SK-N-MC (cell line): ENCODE data around the gene NHSL2.

Experiments used
- DNase-seq: peaks from one replicate; pipeline ENCODE4 v3.0.0-alpha.2; 2011; ENCODE audit warnings: low read depth, low spot score
- H3K27ac ChIP-seq: fragments of 200-600 bp; sonication (generic); 2 replicates; pipeline ENCODE4 v1.5.1; 2016; ENCODE audit warnings: mixed run types
- H3K36me3 ChIP-seq: fragments of 200-600 bp; sonication (generic); 2 replicates; pipeline ENCODE4 v1.6.1; 2017; ENCODE audit warnings: antibody characterized with exemption, low read length, mixed read lengths; ENCODE audit not compliant: insufficient read depth
- H3K4me3 ChIP-seq: fragments of 200-600 bp; sonication (generic); 2 replicates; pipeline ENCODE4 v1.5.1; 2016
- H3K9ac ChIP-seq: fragments of 200-600 bp; sonication (generic); 2 replicates; pipeline ENCODE4 v1.8.0; 2017; ENCODE audit warnings: mixed run types, mixed read lengths; ENCODE audit not compliant: insufficient read length
- H3K9me3 ChIP-seq: fragments of 200-600 bp; sonication (generic); 2 replicates; pipeline ENCODE4 v1.6.1; 2017; ENCODE audit warnings: low read depth, mild to moderate bottlenecking, antibody characterized with exemption, low read length, moderate library complexity, mixed read lengths
- EZH2 ChIP-seq: fragments of 200-600 bp; sonication (generic); IDR thresholded peaks from one replicate; pipeline ENCODE4 v1.6.1; 2017; ENCODE audit warnings: antibody characterized with exemption
- FOXP2 ChIP-seq: optimal IDR thresholded peaks from 2 replicates; pipeline ENCODE3; 2011; ENCODE audit warnings: mild to moderate bottlenecking, moderate library complexity; ENCODE audit not compliant: insufficient read depth; ENCODE audit errors: extremely low read length, control extremely low read depth
- POLR2AphosphoS5 ChIP-seq: IDR thresholded peaks from 2 replicates; pipeline ENCODE4 v1.6.1; 2012; ENCODE audit warnings: mild to moderate bottlenecking, low read depth, low read length, borderline replicate concordance

The NHSL2 gene

GRCh38 chrX:71885099-71885498 is 25.5 kb upstream of the NHSL2 start:
- no peaks in the 10 kb centered on the region for H3K36me3 ChIP-seq
- TF ChIP-seq POLR2AphosphoS5 (no peak), FOXP2 (no peak), EZH2 (no peak)
- H3K9ac ChIP-seq, result no peak overlapping the region
- no peaks in the 10 kb centered on the region for H3K9me3 ChIP-seq
- no peak overlapping the region for H3K4me3 ChIP-seq
- no peak for DNase-seq
- no peak overlapping the region for H3K27ac ChIP-seq

- no peak overlapping the region for H3K27ac ChIP-seq
- H3K36me3 ChIP-seq, result no peaks in the 10 kb centered on the region
- TF ChIP-seq POLR2AphosphoS5 (no peak), EZH2 (no peak), FOXP2 (no peak)
- DNase-seq, result no peak
- no peak overlapping the region for H3K4me3 ChIP-seq
- H3K9ac ChIP-seq, result no peak overlapping the region
- H3K9me3 ChIP-seq, result no peaks in the 10 kb centered on the region
Observed at GRCh38 chrX:71895607-71896006, 15.0 kb upstream of the NHSL2 start.

GRCh38 chrX:71906144-71906543 is 4.5 kb upstream of the NHSL2 start:
- DNase-seq, result no peak
- no peak overlapping the region for H3K27ac ChIP-seq
- H3K4me3 ChIP-seq, result no peak overlapping the region
- no peaks in the 10 kb centered on the region for H3K9me3 ChIP-seq
- TF ChIP-seq EZH2, result no peak
- H3K9ac ChIP-seq, result no peak overlapping the region
- H3K36me3 ChIP-seq, result no peaks in the 10 kb centered on the region

GRCh38 chrX:71908387-71908786 is 2.3 kb upstream of the NHSL2 start:
- H3K9me3 ChIP-seq, result no peaks in the 10 kb centered on the region
- no peak for DNase-seq
- no peak overlapping the region for H3K4me3 ChIP-seq

GRCh38 chrX:71909956-71910355 is 689 bp upstream of the NHSL2 start:
- Histone ChIP-seq H3K4me3 (no peak overlapping the region), H3K27ac (no peak overlapping the region), H3K9ac (no peak overlapping the region), H3K36me3 (no peaks in the 10 kb centered on the region), H3K9me3 (no peaks in the 10 kb centered on the region)
- TF ChIP-seq FOXP2, result no peak
- no peak for TF ChIP-seq EZH2
- TF ChIP-seq POLR2AphosphoS5, result no peak
- DNase-seq, result no peak

More at GRCh38 chrX:71908387-71908786, 2.3 kb upstream of the NHSL2 start:
- no peaks in the 10 kb centered on the region for H3K36me3 ChIP-seq
- no peak overlapping the region for H3K27ac ChIP-seq
- no peak overlapping the region for H3K9ac ChIP-seq
- no peak for TF ChIP-seq FOXP2
- TF ChIP-seq EZH2, result no peak
- no peak for TF ChIP-seq POLR2AphosphoS5

- no peak overlapping the region for H3K9ac ChIP-seq
- H3K36me3 ChIP-seq, result no peaks in the 10 kb centered on the region
- TF ChIP-seq POLR2AphosphoS5, result no peak
- H3K4me3 ChIP-seq, result peak overlapping the region; percentile 12; the same call in 1 of the 2 replicates
- no peak overlapping the region for H3K27ac ChIP-seq
- DNase-seq, result no peak
- H3K9me3 ChIP-seq, result no peaks in the 10 kb centered on the region
Observed at GRCh38 chrX:71910986-71911730, 513 bp downstream of the NHSL2 start.

GRCh38 chrX:71911731-71912050 is 1.0 kb downstream of the NHSL2 start:
- no peak overlapping the region for H3K27ac ChIP-seq
- no peak overlapping the region for H3K4me3 ChIP-seq
- H3K36me3 ChIP-seq, result no peaks in the 10 kb centered on the region
- no peak overlapping the region for H3K9ac ChIP-seq
- no peaks in the 10 kb centered on the region for H3K9me3 ChIP-seq
- TF ChIP-seq FOXP2 (no peak), EZH2 (no peak), POLR2AphosphoS5 (no peak)
- no peak for DNase-seq

GRCh38 chrX:71912156-71912555 is 1.5 kb downstream of the NHSL2 start:
- no peak for TF ChIP-seq FOXP2
- no peak for TF ChIP-seq POLR2AphosphoS5
- no peak for TF ChIP-seq EZH2
- H3K9me3 ChIP-seq, result no peaks in the 10 kb centered on the region
- H3K27ac ChIP-seq, result no peak overlapping the region
- DNase-seq, result no peak
- H3K4me3 ChIP-seq, result no peak overlapping the region
- no peak overlapping the region for H3K9ac ChIP-seq
- no peaks in the 10 kb centered on the region for H3K36me3 ChIP-seq
